GM23248 (cell line): ENCODE results near the gene CASTOR2. TPM values are rescaled to one million over a fixed set of nuclear protein-coding genes. Genes with fewer than 3 reads are reported as not detected.
A peak's percentile ranks its signal among the peaks of the same experiment; 100 is the strongest.
"Not testable (repeated sequence)": the region's sequence is repeated elsewhere in the genome, so short reads cannot be mapped to it uniquely, and the experiment has no call there.

ENCODE experiments used
- DNase-seq: peaks from one replicate; pipeline ENCODE4 v3.0.0-alpha.2; 2015
- H2AFZ ChIP-seq: fragments of 200-600 bp; sonication (generic); 2 replicates; pipeline ENCODE4 v1.6.1; 2016; ENCODE audit warnings: antibody characterized with exemption
- H3F3A ChIP-seq: fragments of 200-600 bp; sonication (generic); 2 replicates; pipeline ENCODE4 v1.6.1; 2016; ENCODE audit warnings: mild to moderate bottlenecking, antibody characterized with exemption, mixed run types; ENCODE audit not compliant: insufficient read depth
- H3K27ac ChIP-seq: fragments of 200-600 bp; sonication (generic); 2 replicates; pipeline ENCODE4 v1.5.1; 2016; ENCODE audit warnings: mild to moderate bottlenecking
- H3K27me3 ChIP-seq: fragments of 200-600 bp; sonication (generic); replicated peaks from 2 replicates; pipeline ENCODE4 v1.6.1; 2016; ENCODE audit warnings: mild to moderate bottlenecking; ENCODE audit not compliant: insufficient read depth
- H3K36me3 ChIP-seq: fragments of 200-600 bp; sonication (generic); 2 replicates; pipeline ENCODE4 v1.6.1; 2016; ENCODE audit warnings: low read depth, mild to moderate bottlenecking
- H3K4me1 ChIP-seq: fragments of 200-600 bp; sonication (generic); 2 replicates; pipeline ENCODE4 v1.6.1; 2016; ENCODE audit warnings: mild to moderate bottlenecking; ENCODE audit not compliant: insufficient read depth
- H3K4me2 ChIP-seq: fragments of 200-600 bp; sonication (generic); one replicate; pipeline ENCODE4 v1.6.1; 2016; ENCODE audit warnings: mild to moderate bottlenecking; ENCODE audit not compliant: unreplicated experiment
- H3K4me3 ChIP-seq: fragments of 200-600 bp; sonication (generic); 2 replicates; pipeline ENCODE4 v1.5.1; 2016; ENCODE audit warnings: mild to moderate bottlenecking
- H3K79me2 ChIP-seq: fragments of 200-600 bp; sonication (generic); 2 replicates; pipeline ENCODE4 v1.6.1; 2016; ENCODE audit warnings: mild to moderate bottlenecking; ENCODE audit not compliant: insufficient read depth
- H3K9ac ChIP-seq: fragments of 200-600 bp; sonication (generic); 2 replicates; pipeline ENCODE4 v1.6.1; 2016; ENCODE audit warnings: mild to moderate bottlenecking
- H3K9me2 ChIP-seq: fragments of 200-600 bp; sonication (generic); 2 replicates; pipeline ENCODE4 v1.6.1; 2016; ENCODE audit warnings: mixed run types, mild to moderate bottlenecking, moderate library complexity; ENCODE audit not compliant: insufficient read depth
- H3K9me3 ChIP-seq: fragments of 200-600 bp; sonication (generic); one replicate; pipeline ENCODE4 v1.6.1; 2017; ENCODE audit warnings: low read depth
- H4K20me1 ChIP-seq: fragments of 200-600 bp; sonication (generic); 2 replicates; pipeline ENCODE4 v1.6.0; 2016; ENCODE audit not compliant: insufficient read depth
- EZH2 ChIP-seq: fragments of 200-600 bp; sonication (generic); IDR thresholded peaks from 2 replicates; pipeline ENCODE4 v1.6.1; 2018; ENCODE audit warnings: antibody characterized with exemption, mild to moderate bottlenecking; ENCODE audit not compliant: insufficient read depth, poor library complexity, severe bottlenecking
- EZH2phosphoT487 ChIP-seq: fragments of 200-600 bp; sonication (generic); IDR thresholded peaks from 2 replicates; pipeline ENCODE4 v1.6.1; 2018; ENCODE audit warnings: antibody characterized with exemption, moderate library complexity, mild to moderate bottlenecking, low read depth; ENCODE audit not compliant: insufficient read depth
- WGBS, 2 experiments: methylation state at CpG; one replicate each; pipeline ENCODE4 v1.1.6; 2015 to 2017; ENCODE audit warnings: low lambda C conversion rate in 2 of 2, low coverage in 1 of 2; ENCODE audit errors: missing lambda C conversion rate in 2 of 2; 5-methylcytosine and 5-hydroxymethylcytosine counted together
- in situ Hi-C: fragments of 300-500 bp; cut with MboI; formaldehyde crosslinking; loops from 2 replicates; pipeline ENCODE4 v1.15.0; 2020
- polyA plus RNA-seq: library from polyadenylated mRNA; unstranded; fragments of >200 nt; fragmentation: Nextera tagmentation; extraction: Ambion mirVana; gene quantifications from 2 replicates; pipeline ENCODE4 v1.2.1, GENCODE V29; 2016
- total RNA-seq: library from RNA; depleted of rRNA; stranded (reverse); fragments of >200 nt; shearing (Covaris generic); gene quantifications from 2 replicates; pipeline ENCODE4 v1.2.3, GENCODE V29; 2014; rRNA removed

CASTOR2 gene
- total and polyA plus RNA-seq, 2 experiments from 2014 or later: 0.70 to 8.4 TPM

GRCh38 chr7:75066521-75066920 is 102.0 kb downstream of the CASTOR2 start:
- Histone ChIP-seq H3K79me2 (peaks cover 24% of the 10 kb centered on the region), H3K27me3 (no peaks in the 10 kb centered on the region), H3K4me3 (no peak overlapping the region), H2AFZ (no peak overlapping the region), H3F3A (no peaks in the 10 kb centered on the region), H3K9me3 (no peaks in the 10 kb centered on the region), H3K4me2 (no peak overlapping the region), H3K27ac (no peak overlapping the region), H3K9me2 (no peaks in the 10 kb centered on the region), H4K20me1 (no peaks in the 10 kb centered on the region), H3K9ac (no peak overlapping the region), H3K36me3 (peaks cover 33% of the 10 kb centered on the region; the same call in 1 of the 2 replicates), H3K4me1 (no peaks in the 10 kb centered on the region)
- 90 to 93% methylated on average over 9 of the region's 9 CpGs for WGBS, 2 experiments
- TF ChIP-seq EZH2phosphoT487 (no peak), EZH2 (no peak)
- in situ Hi-C loops: no loop called here
- DNase-seq: no peak

- peak overlapping the region; percentile 98 for H2AFZ ChIP-seq
- peak overlapping the region; percentile 71 for H3K27ac ChIP-seq
- peak overlapping the region; percentile 81 for H3K4me2 ChIP-seq
- H4K20me1 ChIP-seq: no peaks in the 10 kb centered on the region
- no peaks in the 10 kb centered on the region for H3F3A ChIP-seq
- H3K4me1 ChIP-seq: peaks cover 8% of the 10 kb centered on the region
- H3K36me3 ChIP-seq: peaks cover 3% of the 10 kb centered on the region; the same call in 1 of the 2 replicates
- in situ Hi-C loops: no loop called here
- no peaks in the 10 kb centered on the region for H3K9me2 ChIP-seq
- H3K9me3 ChIP-seq: no peaks in the 10 kb centered on the region
- DNase-seq: no peak
- peaks cover 43% of the 10 kb centered on the region for H3K79me2 ChIP-seq
- H3K9ac ChIP-seq: peak overlapping the region; percentile 91
- no peak for TF ChIP-seq EZH2
- no peaks in the 10 kb centered on the region for H3K27me3 ChIP-seq
- WGBS, 2 experiments: 6 to 12% methylated on average over 9 of the region's 9 CpGs
- H3K4me3 ChIP-seq: peak overlapping the region; percentile 88
Measured at GRCh38 chr7:75072981-75073283, 108.4 kb downstream of the CASTOR2 start.

- Histone ChIP-seq H3K27ac (peak overlapping the region; percentile 71), H2AFZ (peak overlapping the region; percentile 98)
Measured at GRCh38 chr7:75074262-75074641, 109.7 kb downstream of the CASTOR2 start.

More at GRCh38 chr7:75074262-75074641, 109.7 kb downstream of the CASTOR2 start:
- H3K9me3 ChIP-seq, H3K36me3 ChIP-seq, H3K27me3 ChIP-seq, H3K9me2 ChIP-seq, H4K20me1 ChIP-seq, H3K4me1 ChIP-seq, DNase-seq, in situ Hi-C loops, H3F3A ChIP-seq: not testable (repeated sequence)
- Histone ChIP-seq H3K79me2 (peaks cover 39% of the 10 kb centered on the region), H3K4me2 (peak overlapping the region; percentile 83), H3K9ac (peak overlapping the region; percentile 91), H3K4me3 (peak overlapping the region; percentile 88)
- WGBS, 2 experiments: 69 to 70% methylated on average over 5 to 6 of the region's 8 CpGs

Other genes starting within 250 kb of the CASTOR2 start
- not detected in 2 replicates for gene NCF1, start 190.7 kb upstream of the CASTOR2 start, total RNA-seq
- 0.16 TPM in 1 of 2 replicates, not detected in the other for gene NCF1, start 190.7 kb upstream of the CASTOR2 start, polyA plus RNA-seq
- 6.7 and 14.8 TPM in 2 replicates for gene GTF2IRD2, start 113.1 kb upstream of the CASTOR2 start, total RNA-seq
- 12.6 and 13.2 TPM in 2 replicates for gene GTF2IRD2, start 113.1 kb upstream of the CASTOR2 start, polyA plus RNA-seq
- 59.6 and 61.9 TPM in 2 replicates for gene RCC1L, start 109.1 kb downstream of the CASTOR2 start, total RNA-seq
- 37.5 and 40.1 TPM in 2 replicates for gene RCC1L, start 109.1 kb downstream of the CASTOR2 start, polyA plus RNA-seq
- 30.0 and 37.8 TPM in 2 replicates for gene GTF2IRD2B, start 127.9 kb downstream of the CASTOR2 start, total RNA-seq
- gene GTF2IRD2B, start 127.9 kb downstream of the CASTOR2 start, polyA plus RNA-seq: 28.7 and 32.6 TPM in 2 replicates